GM10248 (cell line): ENCODE measurements around the gene PRKCH.

ENCODE experiments used
- CTCF ChIA-PET: fragments of 300-600 bp; sonication (Branson Sonifier 250); formaldehyde crosslinking; extraction: SDS; loops from one replicate; lab custom pipeline; 2021; ENCODE audit warnings: antibody characterized with exemption; lab: Yijun Ruan, JAX
- POLR2A ChIA-PET: fragments of 350-650 bp; sonication (Branson Sonifier 250); formaldehyde crosslinking; extraction: SDS; loops from one replicate; lab custom pipeline; 2020; ENCODE audit warnings: antibody characterized with exemption; lab: Yijun Ruan, JAX
- DNase-seq: peaks from one replicate; pipeline ENCODE4 v3.0.0; 2012; ENCODE audit errors: extremely low spot score
- CTCF ChIP-seq: IDR thresholded peaks from 2 replicates; pipeline ENCODE4 v1.5.1; 2012; ENCODE audit warnings: mild to moderate bottlenecking, low read depth; ENCODE audit errors: extremely low read depth, missing control alignments, control extremely low read depth

Gene PRKCH

DNA sequence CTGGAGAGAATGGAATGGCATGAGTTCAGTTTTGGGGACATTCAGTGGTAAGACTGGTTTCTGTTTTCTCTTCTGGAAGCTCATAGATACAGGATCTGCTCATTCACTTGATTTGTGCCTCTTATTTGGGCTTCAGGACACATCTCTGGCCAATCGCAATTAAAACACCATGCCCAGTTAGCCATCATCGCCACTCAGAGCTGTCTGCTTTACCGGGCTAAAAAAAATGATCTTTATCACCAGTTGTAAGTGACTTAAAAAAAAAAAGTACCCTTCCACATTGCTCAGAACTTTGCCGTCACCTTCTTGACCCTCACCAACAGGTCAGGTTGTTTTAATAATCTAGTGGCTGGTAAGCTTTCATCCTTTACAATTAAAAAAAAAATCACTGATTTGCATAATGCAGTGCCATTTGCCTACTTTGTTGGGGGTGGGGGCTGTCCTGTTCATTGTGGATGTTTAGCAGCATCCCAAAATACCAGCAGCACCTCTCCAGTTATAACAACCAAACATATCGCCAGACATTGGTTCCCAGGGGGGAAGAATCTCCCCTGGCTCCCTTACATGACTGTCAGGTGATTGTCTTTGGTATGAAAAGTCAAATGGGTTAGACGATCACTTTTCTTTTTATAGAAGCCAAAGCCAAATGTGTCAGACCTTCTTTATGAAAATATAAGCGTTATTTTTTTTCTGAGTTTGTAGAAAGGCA is 150.1 kb downstream of the PRKCH start:
- no peak for TF ChIP-seq CTCF
- CTCF ChIA-PET, result interaction anchor here (0.9 to 3.3 kb wide), 6 partner anchors 9 to 366 kb away, joined by 3 to 24 read pairs (median 5); no protein-coding TSS in a partner anchor
- POLR2A ChIA-PET, result no interaction called here
- DNase-seq, result no peak

- ChIA-PET POLR2A (no interaction called here), CTCF (interaction anchor here (0.9 to 3.3 kb wide), 5 partner anchors 12 to 365 kb away, joined by 3 to 24 read pairs (median 3); no protein-coding TSS in a partner anchor)
- no peak for DNase-seq
- no peak for TF ChIP-seq CTCF
These were observed 150.8 kb downstream of the PRKCH start for GRCh38 chr14:61472011-61472672.

DNA sequence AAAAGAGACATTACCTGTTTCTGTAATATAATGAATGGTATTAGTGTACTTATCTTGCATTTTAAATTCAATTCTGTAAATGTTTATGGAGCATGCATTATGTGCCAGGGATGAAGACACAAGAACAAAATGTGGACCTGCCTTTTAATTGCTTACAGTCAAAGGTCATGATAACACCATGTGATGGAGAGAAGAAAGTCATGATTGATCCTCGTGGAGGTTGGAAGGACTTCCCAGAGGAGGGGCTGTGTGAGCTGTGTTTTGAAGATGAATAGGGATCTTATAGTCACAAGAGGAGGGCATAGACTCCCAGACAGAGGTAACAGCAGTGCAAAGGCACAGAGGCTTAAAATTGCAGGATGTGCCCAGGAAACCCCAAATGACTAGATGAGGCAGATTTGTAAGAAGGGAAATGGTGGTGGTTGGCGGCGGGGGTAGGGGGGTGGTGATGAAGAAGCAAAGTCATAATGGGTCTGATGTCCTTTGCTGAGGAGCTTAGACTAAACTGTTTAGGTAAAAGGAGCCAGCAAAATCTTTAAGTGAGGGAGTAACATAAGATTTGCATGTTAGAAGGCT is 151.5 kb downstream of the PRKCH start:
- TF ChIP-seq CTCF, result no peak
- DNase-seq, result no peak
- CTCF ChIA-PET, result interaction anchor here (0.8 to 1.9 kb wide), 5 partner anchors 10 to 211 kb away, joined by 3 to 7 read pairs (median 3); no protein-coding TSS in a partner anchor
- POLR2A ChIA-PET, result no interaction called here

GRCh38 chr14:61474015-61474414 is 152.6 kb downstream of the PRKCH start:
- ChIA-PET POLR2A (no interaction called here), CTCF (interaction anchor here (1.5 to 2.3 kb wide), 5 partner anchors 10 to 363 kb away, joined by 6 to 21 read pairs (median 7); no protein-coding TSS in a partner anchor)
- TF ChIP-seq CTCF, result no peak

GRCh38 chr14:61474701-61475100 is 153.3 kb downstream of the PRKCH start:
- ChIA-PET POLR2A (no interaction called here), CTCF (interaction anchor here (1.0 to 3.7 kb wide), 17 partner anchors 9 to 370 kb away, joined by 3 to 24 read pairs (median 4); no protein-coding TSS in a partner anchor)
- no peak for TF ChIP-seq CTCF
- no peak for DNase-seq

More at GRCh38 chr14:61474015-61474414, 152.6 kb downstream of the PRKCH start:
- no peak for DNase-seq

GRCh38 chr14:61475316-61475715 is 153.9 kb downstream of the PRKCH start:
- DNase-seq, result peak; percentile 52
- TF ChIP-seq CTCF, result peak; percentile 39
- CTCF ChIA-PET, result interaction anchor here (0.8 to 4.1 kb wide), 35 partner anchors 9 to 651 kb away, joined by 3 to 42 read pairs (median 4); no protein-coding TSS in a partner anchor
- POLR2A ChIA-PET, result no interaction called here
